IMR-90 (cell line): ENCODE data around the gene PET100.

Source experiments
- MXI1 ChIP-seq: IDR thresholded peaks from 2 replicates; pipeline ENCODE4 v1.6.1; 2012; ENCODE audit warnings: low read depth, mild to moderate bottlenecking, low read length, moderate library complexity, borderline replicate concordance
- POLR2A ChIP-seq: IDR thresholded peaks from 2 replicates; pipeline ENCODE4 v1.6.1; 2012; ENCODE audit warnings: mild to moderate bottlenecking, low read depth, low read length
- TF ChIP-seq, protein P1 (sequence below): conservative IDR thresholded peaks from 2 replicates; pipeline ENCODE4 v1.5.1; 2012; ENCODE audit warnings: mild to moderate bottlenecking, low read depth, low read length, improper control_type of control experiment

DNA sequence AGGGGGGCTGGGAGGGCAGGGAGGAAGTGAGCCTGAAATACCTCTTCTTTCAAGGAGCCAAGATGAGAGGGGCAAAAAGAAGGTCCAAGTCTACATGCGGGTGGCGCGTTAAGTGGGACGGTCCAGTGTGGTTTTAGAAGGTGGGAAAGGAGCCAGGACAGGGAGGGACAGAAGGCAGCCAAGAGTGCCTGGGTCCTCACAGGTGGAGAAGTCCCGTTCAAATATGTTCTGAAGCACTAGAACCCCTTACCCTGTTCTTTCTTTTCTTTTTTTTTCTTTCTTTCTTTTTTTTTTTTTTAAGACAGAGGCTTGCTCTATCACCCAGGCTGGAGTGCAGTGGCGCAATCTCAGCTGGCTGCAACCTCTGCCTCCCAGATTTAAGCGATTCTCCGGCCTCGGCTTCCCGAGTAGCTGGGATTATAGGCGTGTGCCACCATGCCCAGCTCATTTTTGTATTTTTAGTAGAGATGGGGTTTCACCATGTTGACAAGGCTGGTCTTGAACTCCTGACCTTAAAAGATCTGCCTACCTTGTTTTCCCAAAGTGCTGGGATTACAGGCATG, 26.6 kb upstream of the PET100 start:
- TF ChIP-seq MXI1 (no peak), POLR2A (no peak)
- TF ChIP-seq, protein P1, sequence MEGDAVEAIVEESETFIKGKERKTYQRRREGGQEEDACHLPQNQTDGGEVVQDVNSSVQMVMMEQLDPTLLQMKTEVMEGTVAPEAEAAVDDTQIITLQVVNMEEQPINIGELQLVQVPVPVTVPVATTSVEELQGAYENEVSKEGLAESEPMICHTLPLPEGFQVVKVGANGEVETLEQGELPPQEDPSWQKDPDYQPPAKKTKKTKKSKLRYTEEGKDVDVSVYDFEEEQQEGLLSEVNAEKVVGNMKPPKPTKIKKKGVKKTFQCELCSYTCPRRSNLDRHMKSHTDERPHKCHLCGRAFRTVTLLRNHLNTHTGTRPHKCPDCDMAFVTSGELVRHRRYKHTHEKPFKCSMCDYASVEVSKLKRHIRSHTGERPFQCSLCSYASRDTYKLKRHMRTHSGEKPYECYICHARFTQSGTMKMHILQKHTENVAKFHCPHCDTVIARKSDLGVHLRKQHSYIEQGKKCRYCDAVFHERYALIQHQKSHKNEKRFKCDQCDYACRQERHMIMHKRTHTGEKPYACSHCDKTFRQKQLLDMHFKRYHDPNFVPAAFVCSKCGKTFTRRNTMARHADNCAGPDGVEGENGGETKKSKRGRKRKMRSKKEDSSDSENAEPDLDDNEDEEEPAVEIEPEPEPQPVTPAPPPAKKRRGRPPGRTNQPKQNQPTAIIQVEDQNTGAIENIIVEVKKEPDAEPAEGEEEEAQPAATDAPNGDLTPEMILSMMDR, result no peak
